Measurements from ENCODE around the gene ODAD2.

The ODAD2 gene

GRCh38 chr10:27799046-27799445 lies 199.8 kb downstream of the ODAD2 start:
- Histone ChIP-seq H3K27ac (no peak overlapping the region), H3K4me3 (no peak overlapping the region)

GRCh38 chr10:27794157-27794556 lies 204.7 kb downstream of the ODAD2 start:
- Histone ChIP-seq H3K27ac (no peak overlapping the region), H3K4me3 (no peak overlapping the region)

- no peak overlapping the region for H3K4me3 ChIP-seq
- no peak overlapping the region for H3K27ac ChIP-seq
Observed at GRCh38 chr10:27792216-27792615, 206.7 kb downstream of the ODAD2 start.

GRCh38 chr10:27784272-27784671 lies 214.6 kb downstream of the ODAD2 start:
- no peak overlapping the region for H3K4me3 ChIP-seq
- H3K27ac ChIP-seq: no peak overlapping the region

- Histone ChIP-seq H3K4me3 (no peak overlapping the region), H3K27ac (no peak overlapping the region)
Observed at GRCh38 chr10:27783660-27784059, 215.2 kb downstream of the ODAD2 start.

GRCh38 chr10:27779462-27780015 lies 219.3 kb downstream of the ODAD2 start:
- Histone ChIP-seq H3K27ac (no peak overlapping the region), H3K4me3 (no peak overlapping the region)

- Histone ChIP-seq H3K27ac (no peak overlapping the region), H3K4me3 (no peak overlapping the region)
Observed at GRCh38 chr10:27774831-27775230, 224.0 kb downstream of the ODAD2 start.

- Histone ChIP-seq H3K4me3 (no peak overlapping the region), H3K27ac (no peak overlapping the region)
Observed at GRCh38 chr10:27771231-27771630, 227.6 kb downstream of the ODAD2 start.

- no peak overlapping the region for H3K27ac ChIP-seq
- H3K4me3 ChIP-seq: no peak overlapping the region
Observed at GRCh38 chr10:27770181-27770580, 228.7 kb downstream of the ODAD2 start.

Data from skin epidermis (tissue), 12 donors.